Measurements from ENCODE around the gene PCNX2.

- 0 out of 4 replicates have a peak, but pooled peaks of 1 of the 2 experiments have one; percentile 3 for TF ChIP-seq CTCF (conservative IDR thresholded peaks at IDR 0.05; ENCODE audit: low read depth in 2 of 2)
- no peak for TF ChIP-seq EZH2 (IDR thresholded peaks at IDR 0.05; ENCODE audit: low read depth, unreplicated experiment)
- no peak for TF ChIP-seq REST (IDR thresholded peaks at IDR 0.05; ENCODE audit: unreplicated experiment)
- no peak for TF ChIP-seq JUNB (IDR thresholded peaks at IDR 0.05; ENCODE audit: unreplicated experiment)
- TF ChIP-seq POLR2AphosphoS5 (IDR thresholded peaks at IDR 0.05; ENCODE audit: low read depth), result no peak
- TF ChIP-seq ETS1 (IDR thresholded peaks at IDR 0.05), result no peak
- no peak for TF ChIP-seq EZH2phosphoT487 (IDR thresholded peaks at IDR 0.05; ENCODE audit: unreplicated experiment)
- TF ChIP-seq ZNF114 (CRISPR knock-in tag; IDR thresholded peaks at IDR 0.05), result no peak
- TF ChIP-seq STAT1 (IDR thresholded peaks at IDR 0.05; ENCODE audit: unreplicated experiment), result no peak
- TF ChIP-seq NANOG (IDR thresholded peaks at IDR 0.05; ENCODE audit: borderline replicate concordance), result no peak
- TF ChIP-seq CREB1 (CRISPR knock-in tag; IDR thresholded peaks at IDR 0.05; ENCODE audit: low read depth), result no peak
These were observed 84.4 kb downstream of the PCNX2 start for GRCh38 chr1:233211106-233211505.
